NOMO-1 treated with dmso at 0.1 percent for 144 hours (cell line): ENCODE results near the gene CAMTA2.
A peak's percentile ranks its signal among the peaks of the same experiment; 100 is the strongest.
"Not testable (repeated sequence)": the region's sequence is repeated elsewhere in the genome, so short reads cannot be mapped to it uniquely, and the experiment has no call there.

Experiments
- DNase-seq: peaks from one replicate; lab custom pipeline; 2025; ENCODE audit not compliant: unreplicated experiment; lab: John Stamatoyannopoulos, UW

Gene CAMTA2

GRCh38 chr17:4986951-4987766 is at the start of gene CAMTA2:
Gene CAMTA2 (minus strand): TSS chr17:4987675. CDS start chr17:4986222, 1,453 bp downstream.
- DNase-seq = peak; percentile 72

- no peak for DNase-seq
Measured at GRCh38 chr17:5035315-5035714, 47.8 kb upstream of the CAMTA2 start, which contains the start of gene SLC52A1. Gene SLC52A1 (minus strand): TSS chr17:5035426. CDS start chr17:5034606, 820 bp downstream.

GRCh38 chr17:5034651-5035050 is 47.2 kb upstream of the CAMTA2 start:
- DNase-seq = no peak

GRCh38 chr17:5034063-5034462 is 46.6 kb upstream of the CAMTA2 start:
- DNase-seq = no peak

- DNase-seq = no peak
Measured at GRCh38 chr17:5033352-5034015, 46.0 kb upstream of the CAMTA2 start.

- no peak for DNase-seq
Measured at GRCh38 chr17:5032865-5033264, 45.4 kb upstream of the CAMTA2 start.

- peak; percentile 78 for DNase-seq
Measured at GRCh38 chr17:5031365-5032082, 44.0 kb upstream of the CAMTA2 start.

DNA sequence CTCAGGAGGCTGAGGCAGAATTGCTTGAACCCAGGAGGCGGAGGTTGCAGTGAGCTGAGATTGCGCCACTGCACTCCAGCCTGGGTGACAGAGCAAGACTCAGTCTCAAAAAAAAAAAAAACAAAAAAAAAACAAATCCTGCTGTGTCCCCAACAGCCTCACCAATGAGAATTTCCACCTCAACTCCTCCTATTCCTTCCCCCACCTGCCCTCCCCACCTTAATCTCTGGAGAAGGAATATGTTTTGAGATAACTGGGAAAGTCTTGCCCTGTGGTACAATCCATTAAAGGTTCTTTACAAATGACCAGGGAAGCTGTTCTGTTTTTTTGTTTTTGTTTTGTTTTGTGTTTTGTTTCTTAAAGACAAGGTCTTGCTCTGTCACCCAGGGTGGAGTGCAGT is 42.7 kb upstream of the CAMTA2 start:
- not testable (repeated sequence) for DNase-seq

DNA sequence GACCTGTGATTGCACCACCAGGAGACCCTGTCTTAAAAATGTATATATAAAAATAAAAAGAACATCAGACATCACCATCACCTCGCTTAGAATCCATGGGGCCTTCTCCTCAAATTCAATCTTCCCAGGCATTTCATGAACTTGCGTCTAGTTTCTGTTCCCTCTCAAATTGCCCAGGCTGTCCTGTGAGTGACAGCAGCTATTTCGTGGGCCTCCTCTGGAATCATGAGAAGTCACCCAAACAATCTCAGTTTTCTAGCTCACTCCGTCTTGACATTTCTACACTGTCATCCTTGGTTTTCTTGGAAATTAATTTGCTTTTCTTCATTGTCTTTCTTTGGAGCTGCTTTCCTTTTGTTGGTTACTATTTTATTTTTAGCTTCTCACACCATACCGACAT is 40.4 kb upstream of the CAMTA2 start:
- DNase-seq = no peak

- DNase-seq = no peak
Measured at GRCh38 chr17:5027299-5027698, 39.8 kb upstream of the CAMTA2 start.

DNA sequence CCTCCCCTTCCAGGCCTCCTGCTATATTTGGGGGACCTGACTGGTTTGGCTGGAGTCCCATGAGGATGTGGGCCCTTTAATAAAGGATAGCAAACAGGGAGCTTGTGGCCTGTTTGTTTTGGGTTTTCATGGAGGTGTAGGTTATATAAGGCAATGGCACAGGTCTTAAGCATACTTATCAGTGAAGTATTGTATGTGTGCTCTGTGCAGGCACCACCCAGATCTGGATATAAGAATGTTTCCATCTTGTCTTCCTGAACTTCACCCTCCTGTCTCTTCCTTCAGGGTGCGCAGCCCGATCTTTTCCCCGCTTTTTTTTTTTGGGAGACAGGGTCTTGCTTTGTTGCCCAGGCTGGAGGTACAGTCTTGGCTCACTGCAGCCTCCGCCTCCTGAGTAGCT is 37.1 kb upstream of the CAMTA2 start:
- DNase-seq = no peak

DNA sequence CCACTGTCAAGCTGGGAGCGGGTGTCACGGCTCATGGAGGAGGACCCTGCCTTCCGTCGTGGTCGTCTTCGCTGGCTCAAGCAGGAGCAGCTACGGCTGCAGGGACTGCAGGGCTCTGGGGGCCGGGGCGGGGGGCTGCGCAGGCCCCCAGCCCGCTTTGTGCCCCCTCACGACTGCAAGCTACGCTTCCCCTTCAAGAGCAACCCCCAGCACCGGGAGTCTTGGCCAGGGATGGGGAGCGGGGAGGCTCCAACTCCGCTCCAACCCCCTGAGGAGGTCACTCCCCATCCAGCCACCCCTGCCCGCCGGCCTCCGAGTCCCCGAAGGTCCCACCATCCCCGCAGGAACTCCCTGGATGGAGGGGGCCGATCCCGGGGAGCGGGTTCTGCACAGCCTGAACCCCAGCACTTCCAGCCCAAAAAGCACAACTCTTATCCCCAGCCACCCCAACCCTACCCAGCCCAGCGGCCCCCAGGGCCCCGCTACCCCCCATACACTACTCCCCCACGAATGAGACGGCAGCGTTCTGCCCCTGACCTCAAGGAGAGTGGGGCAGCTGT is 36.2 kb upstream of the CAMTA2 start:
- DNase-seq = no peak

DNA sequence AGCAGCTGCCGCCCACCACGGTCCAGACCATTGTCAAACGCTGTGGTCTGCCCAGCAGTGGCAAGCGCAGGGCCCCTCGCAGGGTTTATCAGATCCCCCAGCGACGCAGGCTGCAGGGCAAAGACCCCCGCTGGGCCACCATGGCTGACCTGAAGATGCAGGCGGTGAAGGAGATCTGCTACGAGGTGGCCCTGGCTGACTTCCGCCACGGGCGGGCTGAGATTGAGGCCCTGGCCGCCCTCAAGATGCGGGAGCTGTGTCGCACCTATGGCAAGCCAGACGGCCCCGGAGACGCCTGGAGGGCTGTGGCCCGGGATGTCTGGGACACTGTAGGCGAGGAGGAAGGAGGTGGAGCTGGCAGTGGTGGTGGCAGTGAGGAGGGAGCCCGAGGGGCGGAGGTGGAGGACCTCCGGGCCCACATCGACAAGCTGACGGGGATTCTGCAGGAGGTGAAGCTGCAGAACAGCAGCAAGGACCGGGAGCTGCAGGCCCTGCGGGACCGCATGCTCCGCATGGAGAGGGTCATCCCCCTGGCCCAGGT is 34.8 kb upstream of the CAMTA2 start:
- no peak for DNase-seq

GRCh38 chr17:5020502-5021023 is 33.1 kb upstream of the CAMTA2 start:
- DNase-seq = no peak

DNA sequence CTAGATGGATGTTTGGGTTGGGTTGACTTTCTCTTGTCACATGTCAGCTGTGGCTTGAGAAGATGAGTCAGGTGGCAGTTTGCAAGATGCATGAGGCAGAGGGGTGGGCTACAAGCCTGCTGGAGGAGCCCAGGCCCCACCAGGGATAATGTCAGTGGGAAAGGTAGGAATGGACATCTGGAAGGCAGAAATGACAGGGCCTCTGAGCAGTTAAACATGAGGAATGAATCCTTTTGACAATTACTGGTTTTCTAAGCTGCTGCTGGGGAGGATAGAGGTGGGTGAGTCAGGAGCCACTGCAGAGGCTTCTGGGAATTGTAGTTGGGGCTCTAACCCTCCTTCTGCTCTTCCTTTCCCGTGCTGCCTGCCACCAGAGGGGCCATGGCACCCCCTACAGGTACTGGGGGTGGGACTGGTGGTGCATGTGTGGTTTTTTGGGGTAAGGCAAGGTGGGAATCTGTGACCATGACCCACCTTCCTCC is 32.0 kb upstream of the CAMTA2 start:
- DNase-seq = no peak

DNA sequence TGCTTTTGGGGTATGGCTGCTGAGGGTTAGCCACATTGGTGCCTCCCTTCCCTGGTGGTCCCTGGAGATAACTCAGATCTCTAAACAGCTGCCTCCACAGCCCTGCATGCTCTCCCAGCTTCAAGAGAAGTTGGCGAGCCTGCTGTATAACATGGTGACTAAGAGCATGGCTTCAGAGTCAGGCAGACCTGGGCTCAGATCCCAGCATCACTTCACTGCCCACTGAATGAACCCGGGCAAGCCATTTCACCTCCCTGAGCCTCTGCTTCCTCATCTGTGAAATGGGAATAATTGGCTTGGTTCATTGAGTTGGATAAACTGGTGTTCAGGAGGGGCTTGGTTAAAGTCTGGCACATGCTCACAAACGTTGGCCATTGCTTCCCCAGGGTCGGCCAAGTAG is 26.9 kb upstream of the CAMTA2 start:
- no peak for DNase-seq

DNA sequence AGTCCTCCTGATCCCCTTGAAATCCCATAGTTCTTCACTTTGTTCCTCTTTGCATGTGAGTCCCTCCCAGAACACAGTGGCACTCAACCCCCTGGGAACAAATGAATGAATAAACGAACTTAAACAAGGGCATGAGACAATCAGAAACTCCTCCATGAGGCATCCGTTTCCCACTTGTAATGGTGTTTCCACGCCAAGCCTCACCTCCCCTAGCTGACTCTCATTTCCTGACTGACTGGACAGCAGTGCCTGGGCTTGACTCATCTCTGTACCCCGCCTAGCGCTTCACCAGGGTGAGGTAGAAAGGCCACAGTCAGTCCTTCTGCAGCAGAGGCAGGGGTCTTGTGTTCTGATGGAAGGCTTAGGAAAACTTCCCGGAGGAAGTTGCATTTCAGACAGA is 24.5 kb upstream of the CAMTA2 start:
- no peak for DNase-seq

- no peak for DNase-seq
Measured at GRCh38 chr17:5003214-5003867, 15.9 kb upstream of the CAMTA2 start.

- no peak for DNase-seq
Measured at GRCh38 chr17:5002121-5002788, 14.8 kb upstream of the CAMTA2 start.

GRCh38 chr17:5000237-5000639 is 12.8 kb upstream of the CAMTA2 start:
- DNase-seq = no peak
